Peyer's patch (tissue), 4 donors: ENCODE results near the gene MAP2.

ENCODE experiments used
- CTCF ChIP-seq, 6 experiments: fragments of 450-650 bp in 4 of 6; fragments of 200-600 bp in 2 of 6; sonication (generic) in 1 of 6; IDR thresholded peaks; one replicate each; pipeline ENCODE4 v1.5.1; 2017 to 2019; ENCODE audit warnings: antibody characterized with exemption in 6 of 6, mild to moderate bottlenecking in 3 of 6, moderate library complexity in 1 of 6
- POLR2A ChIP-seq, 2 donors: fragments of 450-650 bp; IDR thresholded peaks; one replicate each; pipeline ENCODE4 v1.5.1; 2017; ENCODE audit warnings: antibody characterized with exemption in 2 of 2, mild to moderate bottlenecking in 2 of 2, moderate library complexity in 2 of 2

GRCh38 chr2:209382775-209383174 is 41.1 kb upstream of the MAP2 start:
- TF ChIP-seq CTCF (IDR thresholded peaks at IDR 0.05): no peak
- no peak for TF ChIP-seq POLR2A (IDR thresholded peaks at IDR 0.05)
